Loucy (cell line): Measurements from ENCODE around the gene GRIP1.

Experiments
- H2AFZ ChIP-seq: fragments of 200-600 bp; sonication (generic); 2 replicates; pipeline ENCODE4 v1.6.0; 2016; ENCODE audit warnings: antibody characterized with exemption, mild to moderate bottlenecking, low read length, moderate library complexity
- H3F3A ChIP-seq: fragments of 200-600 bp; 2 replicates; pipeline ENCODE4 v1.6.0; 2016; ENCODE audit warnings: antibody characterized with exemption, low read depth, mild to moderate bottlenecking
- H3K27me3 ChIP-seq: fragments of 200-600 bp; sonication (generic); 2 replicates; pipeline ENCODE4 v1.6.1; 2014; ENCODE audit warnings: low read length, mild to moderate bottlenecking; ENCODE audit not compliant: insufficient read depth, poor library complexity, severe bottlenecking
- H3K36me3 ChIP-seq: fragments of 200-600 bp; sonication (generic); 2 replicates; pipeline ENCODE4 v1.6.1; 2016; ENCODE audit warnings: low read length; ENCODE audit not compliant: insufficient read depth
- H3K4me1 ChIP-seq: fragments of 200-600 bp; sonication (generic); 2 replicates; pipeline ENCODE4 v1.5.1; 2014; ENCODE audit warnings: low read length, mild to moderate bottlenecking; ENCODE audit not compliant: insufficient read depth, poor library complexity, severe bottlenecking
- H3K4me2 ChIP-seq: fragments of 200-600 bp; sonication (generic); 2 replicates; pipeline ENCODE4 v1.6.0; 2014; ENCODE audit warnings: antibody characterized with exemption, low read length, low read depth, mild to moderate bottlenecking; ENCODE audit not compliant: poor library complexity, severe bottlenecking
- H3K4me3 ChIP-seq: fragments of 200-600 bp; sonication (generic); 2 replicates; pipeline ENCODE4 v1.5.1; 2014; ENCODE audit warnings: low read length, mild to moderate bottlenecking, mixed read lengths; ENCODE audit not compliant: poor library complexity, severe bottlenecking
- H3K79me2 ChIP-seq: fragments of 200-600 bp; sonication (generic); 2 replicates; pipeline ENCODE4 v1.6.1; 2014; ENCODE audit warnings: low read length; ENCODE audit not compliant: insufficient read depth
- H3K9ac ChIP-seq: fragments of 200-600 bp; sonication (generic); 2 replicates; pipeline ENCODE4 v1.6.0; 2014; ENCODE audit warnings: mild to moderate bottlenecking, low read depth, low read length, moderate library complexity; ENCODE audit not compliant: poor library complexity, severe bottlenecking
- H3K9me2 ChIP-seq: fragments of 200-600 bp; sonication (generic); replicated peaks from 2 replicates; pipeline ENCODE4 v1.6.1; 2016; ENCODE audit warnings: low read depth, low read length, mixed read lengths
- H3K9me3 ChIP-seq: fragments of 200-600 bp; sonication (generic); 2 replicates; pipeline ENCODE4 v1.6.1; 2014; ENCODE audit warnings: mild to moderate bottlenecking, antibody characterized with exemption, low read length, low read depth; ENCODE audit not compliant: insufficient read depth
- H4K20me1 ChIP-seq: fragments of 200-600 bp; sonication (generic); 2 replicates; pipeline ENCODE4 v1.6.0; 2014; ENCODE audit warnings: antibody characterized with exemption, low read length, mild to moderate bottlenecking; ENCODE audit not compliant: insufficient read depth, poor library complexity, severe bottlenecking
- CTCF ChIP-seq: fragments of 200-600 bp; sonication (generic); conservative IDR thresholded peaks from 2 replicates; pipeline ENCODE4 v1.5.1; 2014; ENCODE audit warnings: mild to moderate bottlenecking, antibody characterized with exemption, low read length
- EZH2phosphoT487 ChIP-seq: fragments of 200-600 bp; IDR thresholded peaks from 2 replicates; pipeline ENCODE4 v1.6.1; 2018; ENCODE audit warnings: antibody characterized with exemption, mild to moderate bottlenecking, moderate library complexity, borderline replicate concordance

Gene GRIP1

GRCh38 chr12:66405395-66405794 is 273.5 kb downstream of the GRIP1 start:
- H3K4me2 ChIP-seq, result no peak overlapping the region

GRCh38 chr12:66403746-66404145 is 275.1 kb downstream of the GRIP1 start:
- no peaks in the 10 kb centered on the region for H3F3A ChIP-seq
- no peak overlapping the region for H3K4me3 ChIP-seq
- TF ChIP-seq CTCF (no peak), EZH2phosphoT487 (no peak)
- peaks cover 22% of the 10 kb centered on the region for H3K4me1 ChIP-seq
- no peaks in the 10 kb centered on the region for H3K36me3 ChIP-seq
- H3K9me3 ChIP-seq, result no peaks in the 10 kb centered on the region
- no peaks in the 10 kb centered on the region for H3K27me3 ChIP-seq
- H3K79me2 ChIP-seq, result no peaks in the 10 kb centered on the region
- no peak overlapping the region; the same call in 1 of the 2 replicates for H2AFZ ChIP-seq
- H4K20me1 ChIP-seq, result no peaks in the 10 kb centered on the region
- no peaks in the 10 kb centered on the region for H3K9me2 ChIP-seq
- H3K4me2 ChIP-seq, result no peak overlapping the region
- H3K9ac ChIP-seq, result no peak overlapping the region

More at GRCh38 chr12:66405395-66405794, 273.5 kb downstream of the GRIP1 start:
- Histone ChIP-seq H3K79me2 (no peaks in the 10 kb centered on the region), H3K9ac (no peak overlapping the region), H3K4me1 (peaks cover 17% of the 10 kb centered on the region), H3K4me3 (no peak overlapping the region), H3K9me2 (no peaks in the 10 kb centered on the region), H3K27me3 (no peaks in the 10 kb centered on the region), H3K36me3 (no peaks in the 10 kb centered on the region), H4K20me1 (no peaks in the 10 kb centered on the region), H3F3A (no peaks in the 10 kb centered on the region), H3K9me3 (no peaks in the 10 kb centered on the region), H2AFZ (no peak overlapping the region)
- TF ChIP-seq CTCF (no peak), EZH2phosphoT487 (no peak)

GRCh38 chr12:66399911-66400306 is 279.0 kb downstream of the GRIP1 start:
- H3K36me3 ChIP-seq, result no peaks in the 10 kb centered on the region
- no peaks in the 10 kb centered on the region for H3K27me3 ChIP-seq
- peaks cover 21% of the 10 kb centered on the region for H3K4me1 ChIP-seq
- H3F3A ChIP-seq, result no peaks in the 10 kb centered on the region
- H3K9me2 ChIP-seq, result no peaks in the 10 kb centered on the region
- H3K9ac ChIP-seq, result no peak overlapping the region
- no peaks in the 10 kb centered on the region for H4K20me1 ChIP-seq
- TF ChIP-seq EZH2phosphoT487 (no peak), CTCF (no peak)
- no peaks in the 10 kb centered on the region for H3K9me3 ChIP-seq
- no peak overlapping the region for H3K4me2 ChIP-seq
- no peak overlapping the region for H3K4me3 ChIP-seq
- H2AFZ ChIP-seq, result no peak overlapping the region
- no peaks in the 10 kb centered on the region for H3K79me2 ChIP-seq
